Smooth muscle cell (in vitro differentiated cells): ENCODE measurements around the gene SARM1. TPM values are rescaled to one million over a fixed set of nuclear protein-coding genes. Genes with fewer than 3 reads are reported as not detected.

ENCODE experiments used
- DNase-seq: peaks from one replicate; lab custom pipeline; 2025; ENCODE audit not compliant: unreplicated experiment; lab: John Stamatoyannopoulos, UW
- H2AFZ ChIP-seq: fragments of 200-600 bp; sonication (generic); 2 replicates; pipeline ENCODE4 v1.6.0; 2016; ENCODE audit warnings: antibody characterized with exemption, low read depth, mild to moderate bottlenecking
- H3F3A ChIP-seq: fragments of 200-600 bp; sonication (generic); 2 replicates; pipeline ENCODE4 v1.6.0; 2017; ENCODE audit warnings: antibody characterized with exemption, low read depth
- H3K27ac ChIP-seq: fragments of 200-600 bp; sonication (generic); 2 replicates; pipeline ENCODE4 v1.5.1; 2016; ENCODE audit warnings: low read depth, mild to moderate bottlenecking
- H3K27me3 ChIP-seq: fragments of 200-600 bp; sonication (generic); 2 replicates; pipeline ENCODE4 v1.6.1; 2016; ENCODE audit warnings: low read depth, mild to moderate bottlenecking
- H3K36me3 ChIP-seq: fragments of 200-600 bp; sonication (generic); 2 replicates; pipeline ENCODE4 v1.5.1; 2016; ENCODE audit warnings: low read depth
- H3K4me1 ChIP-seq: fragments of 200-600 bp; sonication (generic); 2 replicates; pipeline ENCODE4 v1.5.1; 2016; ENCODE audit warnings: low read depth
- H3K4me2 ChIP-seq: fragments of 200-600 bp; sonication (generic); 2 replicates; pipeline ENCODE4 v1.6.0; 2016; ENCODE audit warnings: mild to moderate bottlenecking
- H3K4me3 ChIP-seq: fragments of 200-600 bp; sonication (generic); 2 replicates; pipeline ENCODE4 v1.5.1; 2016; ENCODE audit warnings: mild to moderate bottlenecking
- H3K79me2 ChIP-seq: fragments of 200-600 bp; sonication (generic); 2 replicates; pipeline ENCODE4 v1.6.0; 2016; ENCODE audit warnings: low read depth, mild to moderate bottlenecking
- H3K9ac ChIP-seq: fragments of 200-600 bp; sonication (generic); 2 replicates; pipeline ENCODE4 v1.6.0; 2016; ENCODE audit warnings: low read depth
- H3K9me3 ChIP-seq: fragments of 200-600 bp; sonication (generic); replicated peaks from 2 replicates; pipeline ENCODE4 v1.5.1; 2016; ENCODE audit warnings: low read depth
- H4K20me1 ChIP-seq: fragments of 200-600 bp; sonication (generic); 2 replicates; pipeline ENCODE4 v1.6.0; 2016; ENCODE audit warnings: low read depth
- CTCF ChIP-seq: fragments of 200-600 bp; sonication (generic); IDR thresholded peaks from 2 replicates; pipeline ENCODE4 v1.5.1; 2017; ENCODE audit warnings: borderline replicate concordance, mild to moderate bottlenecking, antibody characterized with exemption; ENCODE audit not compliant: insufficient read depth, poor library complexity, severe bottlenecking
- WGBS: methylation state at CpG from one replicate; pipeline ENCODE4 v1.1.7; 2016; ENCODE audit warnings: low lambda C conversion rate; 5-methylcytosine and 5-hydroxymethylcytosine counted together
- polyA plus RNA-seq: library from polyadenylated mRNA; unstranded; fragments of >200 nt; fragmentation: Nextera tagmentation; extraction: Ambion mirVana; gene quantifications from 2 replicates; pipeline ENCODE4 v1.2.1, GENCODE V29; 2016
- total RNA-seq: library from RNA; depleted of rRNA; stranded (reverse); fragments of >200 nt; gene quantifications from 2 replicates; pipeline ENCODE4 v1.2.3, GENCODE V29; 2014

SARM1 gene
- total and polyA plus RNA-seq, 2 experiments from 2014 or later, result 8.3 to 13.4 TPM

GRCh38 chr17:28368306-28368831 lies 3.1 kb upstream of the SARM1 start:
- H3F3A ChIP-seq, result peaks cover 2% of the 10 kb centered on the region
- H2AFZ ChIP-seq, result no peak overlapping the region
- no peaks in the 10 kb centered on the region for H3K9me3 ChIP-seq
- H3K27me3 ChIP-seq, result no peaks in the 10 kb centered on the region
- H3K36me3 ChIP-seq, result no peaks in the 10 kb centered on the region
- WGBS, result 89% methylated on average over 5 of the region's 5 CpGs
- H4K20me1 ChIP-seq, result peaks cover 12% of the 10 kb centered on the region
- no peak overlapping the region for H3K4me3 ChIP-seq
- TF ChIP-seq CTCF, result no peak
- no peak for DNase-seq
- H3K4me1 ChIP-seq, result peaks cover 20% of the 10 kb centered on the region
- H3K79me2 ChIP-seq, result peaks cover 8% of the 10 kb centered on the region
- H3K27ac ChIP-seq, result no peak overlapping the region
- no peak overlapping the region for H3K4me2 ChIP-seq
- no peak overlapping the region for H3K9ac ChIP-seq

- H3K79me2 ChIP-seq, result peaks cover 13% of the 10 kb centered on the region
- no peak overlapping the region for H2AFZ ChIP-seq
- no peaks in the 10 kb centered on the region for H3K36me3 ChIP-seq
- no peak overlapping the region for H3K27ac ChIP-seq
- no peak overlapping the region for H3K9ac ChIP-seq
- peaks cover 20% of the 10 kb centered on the region for H3K4me1 ChIP-seq
- H3K4me2 ChIP-seq, result peak overlapping the region; percentile 94
- WGBS, result 97% methylated on average over 23 of the region's 23 CpGs
- no peak overlapping the region for H3K4me3 ChIP-seq
- H3F3A ChIP-seq, result peaks cover 5% of the 10 kb centered on the region
- no peak for TF ChIP-seq CTCF
- no peak for DNase-seq
- H3K9me3 ChIP-seq, result no peaks in the 10 kb centered on the region
- H3K27me3 ChIP-seq, result no peaks in the 10 kb centered on the region
- H4K20me1 ChIP-seq, result peaks cover 19% of the 10 kb centered on the region
These were observed 2.4 kb upstream of the SARM1 start for GRCh38 chr17:28368915-28369683.

GRCh38 chr17:28369684-28370034 lies 1.8 kb upstream of the SARM1 start:
- no peak for TF ChIP-seq CTCF
- 76% methylated on average over 10 of the region's 10 CpGs for WGBS
- Histone ChIP-seq H3K4me2 (peak overlapping the region; percentile 94), H3K4me3 (peak overlapping the region; percentile 15), H3F3A (peaks cover 5% of the 10 kb centered on the region), H2AFZ (no peak overlapping the region), H3K27ac (peak overlapping the region; percentile 67), H3K9me3 (no peaks in the 10 kb centered on the region), H4K20me1 (peaks cover 25% of the 10 kb centered on the region), H3K4me1 (peaks cover 20% of the 10 kb centered on the region), H3K9ac (no peak overlapping the region), H3K36me3 (no peaks in the 10 kb centered on the region), H3K27me3 (no peaks in the 10 kb centered on the region), H3K79me2 (peaks cover 18% of the 10 kb centered on the region)
- no peak for DNase-seq
